Measurements from ENCODE around the gene ESYT3.
"Not testable (repeated sequence)": the region's sequence is repeated elsewhere in the genome, so short reads cannot be mapped to it uniquely, and the experiment has no call there.

ESYT3 gene

DNA sequence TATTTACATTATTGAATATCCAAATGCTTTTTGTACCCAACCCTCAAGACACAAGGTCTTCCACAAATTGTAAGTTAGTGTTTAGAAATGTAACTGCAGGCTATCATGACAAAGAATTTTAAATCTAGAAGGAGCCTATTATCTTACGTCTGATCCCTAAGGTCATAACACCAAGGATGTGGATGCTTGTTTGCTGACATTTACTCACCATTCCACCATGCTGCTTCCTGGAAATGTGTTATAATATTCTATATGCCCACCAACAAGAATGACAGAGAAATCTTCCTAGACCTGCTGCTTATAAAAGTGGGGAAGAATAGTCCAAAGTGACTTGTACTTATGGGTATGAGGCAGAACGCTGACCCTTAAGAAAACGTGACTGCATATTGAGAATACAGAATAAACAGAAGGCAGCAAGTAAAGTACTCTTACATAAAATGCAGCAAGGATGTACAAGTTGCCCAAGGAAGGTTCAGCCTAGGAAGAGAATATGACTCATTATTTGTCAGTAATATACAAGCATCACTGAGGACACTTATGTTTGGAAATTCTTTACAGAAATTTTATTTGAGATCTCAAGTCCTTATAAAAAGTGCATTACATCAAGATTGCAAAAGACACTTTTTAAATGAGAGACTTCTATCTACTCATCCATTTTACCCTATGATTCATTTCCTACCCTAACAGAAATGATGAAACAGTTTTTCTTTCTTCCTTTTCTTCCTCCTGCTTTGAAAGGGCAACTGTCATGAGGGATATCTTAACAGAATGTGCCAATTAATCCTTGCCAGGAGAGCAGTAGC, 59.6 kb downstream of the ESYT3 start:
- no peak for DNase-seq (ENCODE audit: low read depth)

DNA sequence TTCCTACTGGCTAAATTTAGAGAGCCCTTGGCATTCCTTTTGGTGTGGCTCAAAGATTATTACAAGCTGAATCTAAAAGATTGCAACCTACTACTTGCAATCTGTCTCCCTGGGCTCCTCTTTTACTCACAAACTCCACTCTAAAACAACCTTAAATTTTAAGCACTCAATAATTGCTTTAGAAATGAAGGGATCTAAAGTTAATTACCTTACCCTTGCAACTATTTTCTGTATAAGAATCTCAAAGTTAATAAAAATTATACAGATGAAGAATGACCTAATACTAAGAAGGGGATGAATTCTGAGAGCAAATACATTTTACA, 60.2 kb downstream of the ESYT3 start:
- no peak for DNase-seq (ENCODE audit: low read depth)

DNA sequence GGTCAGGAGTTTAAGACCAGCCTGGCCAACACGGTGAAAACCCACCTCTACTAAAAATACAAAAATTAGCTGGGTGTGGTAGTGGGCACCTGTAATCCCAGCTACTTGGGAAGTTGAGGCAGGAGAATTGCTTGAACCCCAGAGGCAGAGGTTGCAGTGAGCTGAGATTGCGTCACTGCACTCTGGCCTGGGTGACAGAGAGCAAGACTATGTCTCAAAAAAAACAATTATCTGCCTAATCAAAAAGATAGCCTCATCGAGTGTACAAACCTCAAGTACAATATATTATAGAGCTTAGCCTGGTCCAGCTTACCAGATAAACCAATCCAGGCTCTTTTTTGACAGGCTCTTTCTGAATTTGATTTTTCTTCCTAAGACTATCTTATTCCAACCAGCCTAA, 61.2 kb downstream of the ESYT3 start:
- not testable (repeated sequence) for DNase-seq (ENCODE audit: low read depth)

DNA sequence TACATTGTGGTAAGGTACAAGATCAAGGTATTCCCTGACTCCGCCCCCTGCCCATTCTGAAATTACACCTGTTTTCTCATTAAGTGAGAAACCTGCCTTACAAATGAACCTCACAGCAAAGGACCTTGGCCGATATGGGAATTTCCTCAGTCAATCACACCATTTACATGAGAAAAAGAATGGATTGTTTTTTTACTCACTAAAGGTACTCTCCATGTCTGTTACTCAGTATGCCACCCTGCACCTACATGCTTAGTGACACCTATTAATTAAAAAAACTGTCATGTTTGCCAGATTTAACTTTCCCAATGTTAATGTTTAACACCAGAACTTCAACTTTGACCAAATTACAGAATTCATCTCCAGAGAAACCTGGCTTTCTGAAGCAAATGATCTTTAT, 62.0 kb downstream of the ESYT3 start:
- DNase-seq (ENCODE audit: low read depth) = no peak

DNA sequence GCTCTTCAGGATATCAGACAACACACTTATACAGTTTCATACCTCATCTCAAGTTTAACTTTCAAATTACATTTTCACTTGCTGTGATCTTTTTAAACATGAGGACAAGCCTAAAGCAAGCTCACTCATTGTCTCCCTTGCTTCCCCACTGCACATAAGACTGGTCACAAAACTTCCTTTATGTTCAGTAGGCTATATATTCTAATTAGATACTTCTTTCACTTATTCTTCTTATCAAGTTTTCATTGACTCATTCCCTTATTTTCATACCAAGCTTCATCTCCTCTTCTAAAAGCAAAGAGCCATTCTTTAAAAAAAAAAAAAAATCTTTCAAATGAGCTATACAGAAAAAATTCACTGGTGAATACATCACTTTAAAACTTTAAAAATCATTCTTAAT, 62.6 kb downstream of the ESYT3 start:
- DNase-seq (ENCODE audit: low read depth) = no peak

DNA sequence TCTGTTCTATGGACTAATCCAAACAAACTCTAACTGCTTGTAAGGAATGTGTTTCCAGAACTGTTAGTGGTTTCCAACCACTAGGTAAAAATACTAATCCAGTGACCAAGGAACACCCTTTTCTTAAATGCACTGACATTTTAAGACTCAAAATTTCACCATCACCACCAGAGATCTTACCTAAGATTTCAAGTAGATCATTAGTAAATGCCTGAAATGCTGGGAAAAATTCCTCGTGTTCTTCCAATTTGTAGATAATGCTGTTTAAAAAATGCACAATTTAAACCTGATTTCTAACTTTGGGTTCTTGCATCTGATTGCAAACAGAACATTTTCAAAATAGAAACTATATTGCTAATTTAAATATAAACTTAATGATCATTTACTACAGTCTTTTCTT, 63.4 kb downstream of the ESYT3 start:
- DNase-seq (ENCODE audit: low read depth) = no peak

- DNase-seq (ENCODE audit: low read depth) = no peak
These were observed 64.6 kb downstream of the ESYT3 start for GRCh38 chr3:138498991-138499390.

DNA sequence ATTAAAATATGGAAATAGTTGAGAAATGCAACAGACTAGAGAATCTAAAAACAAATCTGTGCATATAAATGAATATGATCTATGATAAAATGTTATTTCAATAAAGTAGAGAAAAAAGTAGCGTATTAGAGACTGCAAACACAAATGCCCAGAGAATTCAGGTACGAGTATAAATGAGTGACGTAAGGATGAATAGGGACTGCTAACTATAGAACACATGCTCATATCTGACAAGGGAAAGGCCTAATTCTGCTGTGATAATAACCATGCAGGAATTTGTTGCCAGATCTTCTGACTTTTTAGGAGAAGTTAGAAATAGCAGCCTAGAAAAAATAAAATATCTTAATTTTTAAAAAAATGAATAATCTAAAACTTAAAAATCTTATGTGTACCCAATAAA, 73.1 kb downstream of the ESYT3 start:
- no peak for DNase-seq (ENCODE audit: low read depth)

- DNase-seq (ENCODE audit: low read depth) = no peak
These were observed 75.2 kb downstream of the ESYT3 start for GRCh38 chr3:138509586-138509985.

DNA sequence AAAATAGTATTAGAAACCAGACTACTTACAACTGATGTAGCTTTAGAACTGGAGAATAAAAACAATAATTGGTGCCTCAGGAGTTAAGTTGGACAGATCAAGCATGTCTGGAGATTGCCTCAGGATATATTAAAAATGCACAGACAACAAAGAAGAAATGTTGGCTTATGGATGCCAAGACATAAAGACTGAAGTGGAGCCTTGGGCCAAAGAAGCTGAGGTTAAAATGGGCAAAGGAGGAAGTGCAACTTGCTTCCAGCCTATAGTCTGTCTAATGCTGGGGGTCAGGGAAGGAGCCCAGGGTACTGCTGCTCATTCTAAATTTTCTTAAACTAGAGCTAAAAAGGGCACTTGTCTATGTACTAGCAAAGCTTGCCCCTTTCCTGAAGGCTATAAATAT, 77.5 kb downstream of the ESYT3 start:
- no peak for DNase-seq (ENCODE audit: low read depth)

DNA sequence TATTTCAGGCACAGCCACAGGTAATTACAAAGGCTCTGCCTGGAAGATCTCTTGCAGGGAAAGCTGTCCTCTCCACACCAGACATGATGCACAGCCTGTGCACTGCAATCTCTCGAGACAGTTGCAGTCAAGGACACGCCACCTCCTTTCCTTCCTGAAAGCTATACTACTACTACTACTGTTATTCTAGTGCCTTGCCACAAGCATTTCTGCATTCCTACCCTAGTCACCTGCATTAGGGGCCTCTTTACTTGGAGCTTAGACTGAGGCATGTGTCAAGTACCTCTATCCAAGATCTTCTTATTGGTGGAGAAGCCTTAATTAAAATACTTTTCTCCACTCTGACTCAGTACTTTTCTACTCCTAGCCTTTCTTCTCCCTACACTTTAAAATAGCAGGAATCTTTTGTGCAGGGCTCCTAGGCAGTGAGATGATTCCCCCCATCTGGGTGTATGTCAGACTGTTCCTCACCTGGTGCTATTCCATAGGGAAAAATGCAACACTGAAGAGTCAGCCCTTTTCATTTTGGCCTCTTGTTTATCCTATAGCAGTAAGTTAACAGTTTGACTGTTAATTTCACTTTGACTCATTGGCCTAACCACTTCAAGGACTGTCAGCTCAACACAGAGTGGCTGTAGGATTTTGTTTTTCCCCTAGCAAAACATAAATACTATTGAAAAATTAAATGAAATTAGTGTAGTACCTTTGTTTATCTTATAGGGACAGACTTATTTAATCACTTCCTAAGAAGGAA, 78.9 kb downstream of the ESYT3 start:
- no peak for DNase-seq (ENCODE audit: low read depth)

GRCh38 chr3:138521445-138521844, 87.0 kb downstream of the ESYT3 start:
- not testable (repeated sequence) for DNase-seq (ENCODE audit: low read depth)
